ENCODE data around the gene PCGF6. TPM values are rescaled to one million over a fixed set of nuclear protein-coding genes. Genes with fewer than 3 reads are reported as not detected.
"Not testable (repeated sequence)": the region's sequence is repeated elsewhere in the genome, so short reads cannot be mapped to it uniquely, and the experiment has no call there.

PCGF6 gene
- total RNA-seq, 2 experiments from 2014 or later: 13.3 to 14.5 TPM

DNA sequence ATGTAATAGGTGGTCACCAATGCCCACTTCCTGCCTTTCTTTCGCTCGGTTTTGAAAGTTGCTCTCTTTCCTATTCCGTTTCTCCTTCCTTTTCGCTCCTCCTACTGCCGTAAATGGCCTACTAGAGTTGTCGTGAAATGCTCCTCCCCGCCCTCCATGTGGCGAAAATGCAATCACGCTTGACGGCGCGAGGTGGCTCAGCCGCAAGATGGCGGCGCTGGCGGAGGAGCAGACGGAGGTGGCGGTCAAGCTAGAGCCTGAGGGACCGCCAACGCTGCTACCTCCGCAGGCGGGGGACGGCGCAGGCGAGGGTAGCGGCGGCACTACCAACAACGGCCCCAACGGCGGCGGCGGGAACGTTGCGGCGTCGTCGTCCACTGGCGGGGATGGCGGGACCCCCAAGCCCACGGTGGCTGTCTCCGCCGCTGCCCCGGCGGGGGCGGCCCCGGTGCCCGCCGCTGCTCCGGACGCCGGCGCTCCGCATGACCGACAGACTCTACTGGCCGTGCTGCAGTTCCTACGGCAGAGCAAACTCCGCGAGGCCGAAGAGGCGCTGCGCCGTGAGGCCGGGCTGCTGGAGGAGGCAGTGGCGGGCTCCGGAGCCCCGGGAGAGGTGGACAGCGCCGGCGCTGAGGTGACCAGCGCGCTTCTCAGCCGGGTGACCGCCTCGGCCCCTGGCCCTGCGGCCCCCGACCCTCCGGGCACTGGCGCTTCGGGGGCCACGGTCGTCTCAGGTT is 17.0 kb upstream of the PCGF6 start, which contains the start of gene TAF5:
TAF5 (plus strand) TSS at position 195 of the 737 bp plus-strand sequence; CDS start at position 209, 14 bp downstream.
- ATAC-seq: peak; percentile 76
- POLR2A ChIA-PET: interaction anchor here (0.8 to 1.3 kb wide), 4 partner anchors 11 to 74 kb away, joined by 3 to 8 read pairs (median 4); partner anchors contain the start of genes ATP5MK, PCGF6 and PDCD11
- TF ChIP-seq CTCF (IDR thresholded peaks at IDR 0.05): no peak
- peak within 1 kb of the TSS; percentile 84 for H3K4me3 Mint-ChIP-seq
- H3K27ac Mint-ChIP-seq: peak within 1 kb of the TSS; percentile 90
- no peaks in the 10 kb centered on the region for H3K9me3 Mint-ChIP-seq
- no peaks in the 10 kb centered on the region for H3K27me3 Mint-ChIP-seq
- CTCF ChIA-PET: interaction anchor here (1.0 kb wide), 1 partner anchor 9 kb away, joined by 4 read pairs; no protein-coding TSS in a partner anchor
- peak; percentile 95 for DNase-seq
- intact Hi-C loops (cut with micrococcal nuclease): no loop called here
- H3K4me1 Mint-ChIP-seq (ENCODE audit: low read depth): peaks cover 22% of the 10 kb centered on the region
- peaks cover 3% of the 10 kb centered on the region for H3K36me3 Mint-ChIP-seq (ENCODE audit: low read depth)

DNA sequence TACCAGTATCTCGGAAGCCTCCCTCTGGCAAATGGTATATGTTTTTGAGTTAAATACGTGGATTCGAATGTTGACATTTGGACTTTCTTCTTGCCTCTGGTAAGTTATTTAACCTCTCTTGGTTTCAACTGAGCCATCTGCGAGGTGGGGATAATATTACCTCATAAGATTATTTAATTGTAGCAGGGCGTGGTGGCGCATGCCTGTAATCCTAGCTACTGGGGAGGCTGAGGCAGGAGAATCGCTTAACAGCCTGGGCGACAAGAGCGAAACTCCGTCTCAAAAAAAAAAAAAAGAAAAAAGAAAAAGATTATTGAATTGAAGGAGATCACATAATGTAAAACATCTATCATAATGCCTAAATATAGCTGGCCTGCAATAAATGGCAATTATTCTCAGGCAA is 16.4 kb upstream of the PCGF6 start:
- H3K27ac Mint-ChIP-seq: peak overlapping the region; percentile 90
- peaks cover 3% of the 10 kb centered on the region for H3K36me3 Mint-ChIP-seq (ENCODE audit: low read depth)
- H3K4me1 Mint-ChIP-seq (ENCODE audit: low read depth): peaks cover 22% of the 10 kb centered on the region
- ATAC-seq (peak; percentile 1), DNase-seq (no peak)
- no peak for TF ChIP-seq CTCF (IDR thresholded peaks at IDR 0.05)
- peak overlapping the region; percentile 84 for H3K4me3 Mint-ChIP-seq
- no peaks in the 10 kb centered on the region for H3K27me3 Mint-ChIP-seq
- intact Hi-C loops (cut with micrococcal nuclease): no loop called here
- no peaks in the 10 kb centered on the region for H3K9me3 Mint-ChIP-seq
- ChIA-PET CTCF (interaction anchor here (0.6 kb wide), 1 partner anchor 118 kb away, joined by 4 read pairs; no protein-coding TSS in a partner anchor), POLR2A (interaction anchor here (0.8 to 1.3 kb wide), 3 partner anchors 11 to 29 kb away, joined by 3 to 8 read pairs (median 6); partner anchors contain the start of genes ATP5MK, PCGF6 and PDCD11)

DNA sequence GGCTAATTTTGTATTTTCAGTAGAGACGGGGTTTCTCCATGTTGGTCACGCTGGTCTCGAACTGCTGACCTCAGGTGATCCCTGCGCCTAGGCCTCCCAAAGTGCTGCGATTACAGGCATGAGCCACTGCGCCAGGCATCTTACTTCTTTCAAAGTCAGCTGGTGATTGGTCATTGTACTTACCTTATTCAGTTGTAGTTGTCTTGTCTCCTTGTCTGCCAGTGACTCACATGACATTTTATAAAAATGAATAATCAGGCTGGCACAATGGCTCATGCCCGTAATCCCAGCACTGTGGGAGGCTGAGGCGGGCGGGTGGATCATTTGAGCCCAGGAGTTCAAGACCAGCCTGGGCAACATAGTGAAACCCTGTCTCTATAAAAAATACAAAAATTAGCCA is 9.9 kb upstream of the PCGF6 start:
- intact Hi-C loops (cut with micrococcal nuclease); POLR2A ChIA-PET; H3K27ac Mint-ChIP-seq; CTCF ChIA-PET; H3K36me3 Mint-ChIP-seq (ENCODE audit: low read depth); H3K4me3 Mint-ChIP-seq; H3K9me3 Mint-ChIP-seq; H3K27me3 Mint-ChIP-seq; H3K4me1 Mint-ChIP-seq (ENCODE audit: low read depth): not testable (repeated sequence)
- DNase-seq (peak; percentile 6), ATAC-seq (peak; percentile 17)

DNA sequence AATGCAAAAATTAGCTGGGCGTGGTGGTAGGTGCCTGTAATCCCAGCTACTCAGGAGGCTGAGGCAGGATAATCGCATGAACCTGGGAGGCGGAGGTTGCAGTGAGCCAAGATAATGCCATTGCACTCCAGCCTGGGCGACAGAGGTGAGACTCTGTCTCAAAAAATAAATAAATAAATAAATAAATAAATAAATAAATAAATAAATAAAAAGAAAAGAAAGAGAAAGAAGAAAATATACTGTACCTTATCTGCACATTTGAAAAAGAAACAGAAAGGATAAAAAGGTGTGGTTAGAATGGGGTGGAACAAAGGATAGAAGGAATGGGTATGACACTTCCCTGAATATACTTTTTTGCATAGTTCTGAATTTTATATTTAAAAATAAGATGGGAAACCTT is 8.6 kb upstream of the PCGF6 start:
- ATAC-seq; H3K36me3 Mint-ChIP-seq (ENCODE audit: low read depth); POLR2A ChIA-PET; H3K27me3 Mint-ChIP-seq; H3K9me3 Mint-ChIP-seq; H3K4me3 Mint-ChIP-seq; H3K4me1 Mint-ChIP-seq (ENCODE audit: low read depth); intact Hi-C loops (cut with micrococcal nuclease); DNase-seq; H3K27ac Mint-ChIP-seq; CTCF ChIA-PET: not testable (repeated sequence)

DNA sequence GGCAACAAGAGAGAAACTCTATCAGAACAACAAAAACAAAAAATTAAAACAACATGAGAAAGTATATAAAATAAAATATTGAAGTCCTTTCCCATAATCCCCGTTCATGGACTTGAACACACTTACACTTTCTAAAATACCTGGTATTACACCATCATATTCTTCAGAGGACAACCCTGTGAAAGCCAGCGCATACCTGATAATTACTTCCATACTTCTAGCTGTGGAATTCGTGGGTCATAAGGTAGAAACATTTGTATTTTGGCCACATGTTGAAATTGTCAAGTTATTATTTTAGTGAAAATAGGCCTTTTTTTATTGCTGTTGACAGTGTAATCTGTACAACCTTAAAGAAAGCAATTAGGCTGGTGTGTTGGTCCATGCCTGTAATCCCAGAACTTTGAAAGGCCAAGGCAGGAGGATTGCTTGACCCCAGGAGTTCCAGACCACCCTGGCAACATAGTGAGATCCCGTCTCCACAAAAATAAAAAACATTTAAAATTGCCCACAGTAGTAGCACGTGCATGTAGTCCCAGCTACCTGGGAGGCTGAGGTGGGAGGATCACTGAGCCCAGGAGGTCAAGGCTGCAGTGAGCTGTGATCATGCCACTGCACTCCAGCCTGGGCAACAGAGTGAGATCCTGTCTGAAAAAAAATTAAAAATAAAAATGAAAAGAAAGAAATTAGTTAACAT is 5.1 kb upstream of the PCGF6 start:
- intact Hi-C loops (cut with micrococcal nuclease): no loop called here
- ATAC-seq (no peak), DNase-seq (no peak)
- Mint-ChIP-seq H3K27ac (no peak overlapping the region), H3K9me3 (no peaks in the 10 kb centered on the region), H3K4me1 (ENCODE audit: low read depth) (no peaks in the 10 kb centered on the region), H3K27me3 (no peaks in the 10 kb centered on the region), H3K36me3 (ENCODE audit: low read depth) (no peaks in the 10 kb centered on the region), H3K4me3 (no peak overlapping the region)
- ChIA-PET POLR2A (interaction anchor here (0.9 kb wide), 1 partner anchor 12 kb away, joined by 3 read pairs; the partner anchor contains the start of gene TAF5), CTCF (interaction anchor here (1.8 kb wide), 1 partner anchor 9 kb away, joined by 4 read pairs; no protein-coding TSS in a partner anchor)
- no peak for TF ChIP-seq CTCF (IDR thresholded peaks at IDR 0.05)

- POLR2A ChIA-PET: interaction anchor here (1.6 kb wide), 1 partner anchor 42 kb away, joined by 4 read pairs; the partner anchor contains the start of genes ATP5MK and PDCD11
- H3K36me3 Mint-ChIP-seq (ENCODE audit: low read depth); CTCF ChIA-PET; ATAC-seq; DNase-seq; H3K27ac Mint-ChIP-seq; H3K4me1 Mint-ChIP-seq (ENCODE audit: low read depth); H3K9me3 Mint-ChIP-seq; H3K4me3 Mint-ChIP-seq; intact Hi-C loops (cut with micrococcal nuclease); H3K27me3 Mint-ChIP-seq: not testable (repeated sequence)
Observed at GRCh38 chr10:103354567-103354966, 3.6 kb upstream of the PCGF6 start.
